Measurements from ENCODE around the gene HMCN1.

DNA sequence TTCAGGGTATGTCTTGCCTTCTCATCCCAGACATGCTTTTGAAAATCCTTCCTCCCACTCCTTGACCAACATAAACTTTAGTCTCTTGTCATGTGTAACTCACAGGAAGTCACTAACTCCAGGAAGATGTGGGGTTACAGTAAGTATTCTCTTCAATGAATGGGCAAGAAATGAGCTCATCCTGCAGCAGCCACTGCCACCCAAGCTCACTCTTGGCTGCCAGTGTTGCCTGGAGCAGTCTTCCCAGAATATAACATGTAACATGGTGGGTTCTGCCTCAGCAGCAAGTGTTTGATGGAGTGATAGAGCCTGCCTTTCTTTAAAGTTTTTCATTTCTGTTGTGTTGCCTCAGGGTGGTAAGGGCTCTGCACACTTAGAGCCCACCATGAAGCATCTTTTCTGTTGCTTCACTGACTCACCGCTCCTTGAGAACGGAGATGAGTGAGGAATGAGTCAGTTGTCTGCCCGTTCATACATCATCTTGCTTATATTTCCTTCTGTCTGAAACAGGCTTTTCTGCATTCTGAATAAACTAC lies 453.9 kb downstream of the HMCN1 start:
- TF ChIP-seq POLR2A (IDR thresholded peaks at IDR 0.05; ENCODE audit: low read length) (no peak), GATA1 (IDR thresholded peaks at IDR 0.05; ENCODE audit: low read depth, low read length) (no peak)
